ENCODE data around the gene CHD1. TPM values are rescaled to one million over a fixed set of nuclear protein-coding genes. Genes with fewer than 3 reads are reported as not detected.

CHD1 gene
- total and polyA plus RNA-seq, 2 experiments from 2014 or later = 11.4 to 47.2 TPM

DNA sequence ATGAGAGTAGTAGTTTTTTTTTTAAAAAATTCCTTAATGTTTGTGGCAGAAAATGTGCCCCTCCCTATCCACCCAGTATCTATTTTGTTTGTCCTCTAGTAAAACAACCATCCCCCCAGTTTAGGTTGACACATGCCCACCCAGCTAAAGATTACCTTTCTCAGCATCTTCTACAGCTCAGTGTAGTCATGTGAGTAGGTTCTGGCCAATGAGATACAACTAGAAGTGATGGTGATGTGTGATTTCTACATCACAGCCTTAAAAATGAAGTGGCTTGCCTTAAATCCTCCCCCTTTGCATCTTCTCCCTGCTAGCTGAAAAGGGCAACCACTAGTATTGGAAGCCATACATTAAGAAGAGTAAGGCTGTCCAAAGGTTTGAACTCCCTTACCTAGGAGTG is 14.9 kb downstream of the CHD1 start:
- Histone ChIP-seq H3K4me3 (no peak overlapping the region), H3K27ac (no peak overlapping the region), H3K36me3 (no peaks in the 10 kb centered on the region), H3K9me3 (ENCODE audit: low read depth) (no peaks in the 10 kb centered on the region), H3K27me3 (no peaks in the 10 kb centered on the region), H3K4me1 (ENCODE audit: low read depth) (peaks cover 7% of the 10 kb centered on the region)
- no peak for TF ChIP-seq CTCF (IDR thresholded peaks at IDR 0.05; ENCODE audit: low read depth, low read length)
- DNase-seq (ENCODE audit: low read depth in 1 of 2, low spot score in 1 of 2) = no peak

- Histone ChIP-seq H3K27me3 (no peaks in the 10 kb centered on the region), H3K36me3 (no peaks in the 10 kb centered on the region), H3K27ac (no peak overlapping the region), H3K4me3 (no peak overlapping the region), H3K9me3 (ENCODE audit: low read depth) (no peaks in the 10 kb centered on the region), H3K4me1 (ENCODE audit: low read depth) (peaks cover 7% of the 10 kb centered on the region)
- peak in 1 of 2 donors; percentile 39 for DNase-seq (ENCODE audit: low read depth in 1 of 2, low spot score in 1 of 2)
- no peak for TF ChIP-seq CTCF (IDR thresholded peaks at IDR 0.05; ENCODE audit: low read depth, low read length)
Measured at GRCh38 chr5:98911280-98912040, 17.3 kb downstream of the CHD1 start.

GRCh38 chr5:98909363-98909762 is 19.4 kb downstream of the CHD1 start:
- no peak overlapping the region for H3K4me3 ChIP-seq
- no peaks in the 10 kb centered on the region for H3K36me3 ChIP-seq
- DNase-seq (ENCODE audit: low read depth in 1 of 2, low spot score in 1 of 2) = no peak
- peaks cover 7% of the 10 kb centered on the region for H3K4me1 ChIP-seq (ENCODE audit: low read depth)
- H3K27ac ChIP-seq = no peak overlapping the region
- H3K9me3 ChIP-seq (ENCODE audit: low read depth) = no peaks in the 10 kb centered on the region
- no peak for TF ChIP-seq CTCF (IDR thresholded peaks at IDR 0.05; ENCODE audit: low read depth, low read length)
- no peaks in the 10 kb centered on the region for H3K27me3 ChIP-seq

GRCh38 chr5:98907951-98908350 is 20.9 kb downstream of the CHD1 start:
- Histone ChIP-seq H3K36me3 (peaks cover 7% of the 10 kb centered on the region), H3K27ac (no peak overlapping the region), H3K4me1 (ENCODE audit: low read depth) (peaks cover 7% of the 10 kb centered on the region), H3K9me3 (ENCODE audit: low read depth) (no peaks in the 10 kb centered on the region), H3K4me3 (no peak overlapping the region), H3K27me3 (no peaks in the 10 kb centered on the region)
- no peak for TF ChIP-seq CTCF (IDR thresholded peaks at IDR 0.05; ENCODE audit: low read depth, low read length)
- no peak for DNase-seq (ENCODE audit: low read depth in 1 of 2, low spot score in 1 of 2)

DNA sequence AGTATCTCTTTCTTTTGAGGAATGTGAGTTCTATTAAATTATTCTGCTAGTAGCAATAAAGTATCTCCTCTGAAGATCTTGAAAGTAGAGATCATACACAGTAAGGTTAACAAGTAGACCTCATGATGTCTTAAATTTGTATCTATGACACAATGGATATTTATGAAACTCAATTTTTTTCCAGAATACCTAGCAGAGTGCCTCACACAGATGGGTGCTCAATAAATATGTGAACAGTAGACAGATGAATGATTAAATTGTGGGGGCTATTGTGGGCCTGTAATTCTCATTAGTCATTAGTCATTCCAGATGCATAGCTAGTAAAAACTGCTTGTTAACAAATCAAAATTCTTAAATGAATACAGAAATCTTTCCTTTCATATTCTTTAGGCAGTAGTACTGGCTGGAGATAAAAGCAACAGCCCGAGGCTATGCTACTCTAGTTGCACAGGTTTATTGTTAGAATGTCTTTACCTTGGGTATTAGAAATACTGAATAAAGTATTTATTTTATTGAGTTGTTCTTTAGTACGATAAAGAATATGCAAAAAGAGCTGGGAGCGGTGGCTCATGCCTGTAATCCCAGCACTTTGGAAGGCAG is 22.0 kb downstream of the CHD1 start:
- Histone ChIP-seq H3K27ac (peak overlapping the region; percentile 37), H3K27me3 (no peaks in the 10 kb centered on the region)
- no peak for DNase-seq (ENCODE audit: low read depth in 1 of 2, low spot score in 1 of 2)

More for the DNA sequence above, 22.0 kb downstream of the CHD1 start:
- Histone ChIP-seq H3K36me3 (peaks cover 18% of the 10 kb centered on the region), H3K9me3 (ENCODE audit: low read depth) (no peaks in the 10 kb centered on the region), H3K4me1 (ENCODE audit: low read depth) (peaks cover 7% of the 10 kb centered on the region), H3K4me3 (no peak overlapping the region)
- TF ChIP-seq CTCF (IDR thresholded peaks at IDR 0.05; ENCODE audit: low read depth, low read length) = no peak

Data from cardiac muscle cell (in vitro differentiated cells and primary cell).